Right lobe of liver (tissue), 4 donors: ENCODE measurements around the gene KRT84.

Experiments
- CTCF ChIP-seq, 4 donors: fragments of 200-600 bp in 3 of 4; fragments of 450-650 bp in 1 of 4; IDR thresholded peaks; one replicate each; pipeline versions ENCODE4 v1.5.1 to v1.8.0; 2016 to 2022; ENCODE audit warnings: antibody characterized with exemption in 4 of 4, mild to moderate bottlenecking in 2 of 4
- POLR2A ChIP-seq: fragments of 450-650 bp; IDR thresholded peaks from one replicate; pipeline ENCODE4 v1.6.1; 2017; ENCODE audit warnings: antibody characterized with exemption, mild to moderate bottlenecking
- donor health status: DM: no; HTN: no; CAD: no.
- donor health status: DM: no; HTN: no; CAD: no.
- donor health status: DM: no; HTN: yes; CAD: no.

- no peak for TF ChIP-seq POLR2A
- TF ChIP-seq CTCF (IDR thresholded peaks at IDR 0.05), result no peak
Observed at GRCh38 chr12:52350786-52351185, 34.7 kb downstream of the KRT84 start.
